KMS-11 (cell line): ENCODE measurements around the gene TAGLN3.

Experiments used
- H2AFZ ChIP-seq: fragments of 200-600 bp; sonication (generic); 2 replicates; pipeline ENCODE4 v1.6.1; 2016; ENCODE audit warnings: antibody characterized with exemption, mixed run types, low read depth
- H3K27ac ChIP-seq: fragments of 200-600 bp; sonication (generic); 2 replicates; pipeline ENCODE4 v1.6.1; 2016; ENCODE audit warnings: mild to moderate bottlenecking, mixed run types
- H3K27me3 ChIP-seq: fragments of 200-600 bp; sonication (generic); 2 replicates; pipeline ENCODE4 v1.6.1; 2017; ENCODE audit warnings: mild to moderate bottlenecking, low read depth, mixed run types, moderate library complexity; ENCODE audit not compliant: insufficient read depth
- H3K36me3 ChIP-seq: fragments of 200-600 bp; sonication (generic); 2 replicates; pipeline ENCODE4 v1.6.1; 2017; ENCODE audit warnings: mild to moderate bottlenecking, mixed run types; ENCODE audit not compliant: insufficient read depth
- H3K4me1 ChIP-seq: fragments of 200-600 bp; sonication (generic); 2 replicates; pipeline ENCODE4 v1.6.1; 2016; ENCODE audit warnings: mild to moderate bottlenecking, low read depth, mixed run types; ENCODE audit not compliant: poor library complexity, severe bottlenecking
- H3K4me2 ChIP-seq: fragments of 200-600 bp; sonication (generic); 2 replicates; pipeline ENCODE4 v1.7.0; 2016; ENCODE audit warnings: mild to moderate bottlenecking, mixed run types
- H3K4me3 ChIP-seq: fragments of 200-600 bp; sonication (generic); IDR thresholded peaks from 2 replicates; pipeline ENCODE4 v1.6.1; 2017; ENCODE audit warnings: low read depth, low read length, mixed read lengths; ENCODE audit not compliant: insufficient read depth
- H3K79me2 ChIP-seq: fragments of 200-600 bp; sonication (generic); 2 replicates; pipeline ENCODE4 v1.6.1; 2016; ENCODE audit warnings: low read depth, mixed run types; ENCODE audit not compliant: insufficient read depth
- H3K9ac ChIP-seq: fragments of 200-600 bp; sonication (generic); 2 replicates; pipeline ENCODE4 v1.6.1; 2016; ENCODE audit warnings: mild to moderate bottlenecking, mixed run types
- H4K20me1 ChIP-seq: fragments of 200-600 bp; sonication (generic); 2 replicates; pipeline ENCODE4 v1.6.1; 2016; ENCODE audit warnings: mild to moderate bottlenecking, mixed run types; ENCODE audit not compliant: insufficient read depth
- TF ChIP-seq, protein P1 (sequence below): fragments of 200-600 bp; sonication (generic); conservative IDR thresholded peaks from 2 replicates; pipeline ENCODE4 v1.6.1; 2017; ENCODE audit warnings: low read depth, mild to moderate bottlenecking, antibody characterized with exemption, low read length, moderate library complexity, mixed read lengths

The TAGLN3 gene

DNA sequence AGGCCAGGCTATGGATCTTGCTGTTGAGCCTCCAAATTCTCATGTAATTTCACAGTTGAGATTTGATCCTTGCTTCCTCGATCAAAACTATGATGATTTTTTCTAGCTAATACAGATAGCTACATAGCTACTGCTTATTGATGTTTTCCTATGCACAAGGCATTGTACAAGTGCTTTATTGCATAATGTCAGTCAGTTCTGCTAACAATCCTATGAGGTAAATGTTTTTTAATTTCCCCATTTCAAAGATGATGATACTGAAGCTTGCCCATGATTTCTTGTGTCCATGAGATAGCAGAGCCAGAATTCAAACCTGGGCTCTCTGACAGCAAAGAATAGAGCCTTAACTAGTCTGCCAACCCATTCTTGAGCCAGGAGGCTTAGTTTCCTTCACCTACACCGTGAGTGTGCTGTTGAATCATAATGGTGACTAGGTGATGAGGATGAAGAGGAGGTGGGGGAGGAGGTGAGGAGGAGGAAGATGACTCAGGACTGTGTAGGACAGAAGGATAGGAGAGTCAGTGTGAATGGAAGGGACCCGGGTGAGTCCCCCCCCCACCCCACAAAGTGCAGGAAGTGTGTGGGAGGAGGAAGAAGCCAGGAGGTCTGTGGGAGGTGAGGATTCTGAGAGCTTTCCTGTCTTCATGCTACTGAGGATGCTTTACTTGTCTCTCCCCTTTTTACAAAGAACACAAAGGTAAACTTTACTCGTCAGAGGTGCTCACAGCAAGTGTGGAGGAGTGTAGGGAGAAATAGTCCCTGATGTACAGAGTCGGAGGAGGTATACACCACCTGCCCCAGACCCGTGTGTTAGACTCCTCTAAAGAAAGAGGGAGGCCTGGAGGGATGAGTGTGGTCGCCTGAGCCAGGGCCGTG, 3.6 kb downstream of the TAGLN3 start:
- no peaks in the 10 kb centered on the region for H3K36me3 ChIP-seq
- H3K27ac ChIP-seq, result no peak overlapping the region
- no peaks in the 10 kb centered on the region for H3K4me1 ChIP-seq
- no peaks in the 10 kb centered on the region for H3K79me2 ChIP-seq
- H3K4me2 ChIP-seq, result no peak overlapping the region
- H3K9ac ChIP-seq, result no peak overlapping the region
- no peak overlapping the region for H3K4me3 ChIP-seq
- H2AFZ ChIP-seq, result no peak overlapping the region
- no peaks in the 10 kb centered on the region for H4K20me1 ChIP-seq
- TF ChIP-seq, protein P1, sequence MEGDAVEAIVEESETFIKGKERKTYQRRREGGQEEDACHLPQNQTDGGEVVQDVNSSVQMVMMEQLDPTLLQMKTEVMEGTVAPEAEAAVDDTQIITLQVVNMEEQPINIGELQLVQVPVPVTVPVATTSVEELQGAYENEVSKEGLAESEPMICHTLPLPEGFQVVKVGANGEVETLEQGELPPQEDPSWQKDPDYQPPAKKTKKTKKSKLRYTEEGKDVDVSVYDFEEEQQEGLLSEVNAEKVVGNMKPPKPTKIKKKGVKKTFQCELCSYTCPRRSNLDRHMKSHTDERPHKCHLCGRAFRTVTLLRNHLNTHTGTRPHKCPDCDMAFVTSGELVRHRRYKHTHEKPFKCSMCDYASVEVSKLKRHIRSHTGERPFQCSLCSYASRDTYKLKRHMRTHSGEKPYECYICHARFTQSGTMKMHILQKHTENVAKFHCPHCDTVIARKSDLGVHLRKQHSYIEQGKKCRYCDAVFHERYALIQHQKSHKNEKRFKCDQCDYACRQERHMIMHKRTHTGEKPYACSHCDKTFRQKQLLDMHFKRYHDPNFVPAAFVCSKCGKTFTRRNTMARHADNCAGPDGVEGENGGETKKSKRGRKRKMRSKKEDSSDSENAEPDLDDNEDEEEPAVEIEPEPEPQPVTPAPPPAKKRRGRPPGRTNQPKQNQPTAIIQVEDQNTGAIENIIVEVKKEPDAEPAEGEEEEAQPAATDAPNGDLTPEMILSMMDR, result no peak
- no peaks in the 10 kb centered on the region for H3K27me3 ChIP-seq

DNA sequence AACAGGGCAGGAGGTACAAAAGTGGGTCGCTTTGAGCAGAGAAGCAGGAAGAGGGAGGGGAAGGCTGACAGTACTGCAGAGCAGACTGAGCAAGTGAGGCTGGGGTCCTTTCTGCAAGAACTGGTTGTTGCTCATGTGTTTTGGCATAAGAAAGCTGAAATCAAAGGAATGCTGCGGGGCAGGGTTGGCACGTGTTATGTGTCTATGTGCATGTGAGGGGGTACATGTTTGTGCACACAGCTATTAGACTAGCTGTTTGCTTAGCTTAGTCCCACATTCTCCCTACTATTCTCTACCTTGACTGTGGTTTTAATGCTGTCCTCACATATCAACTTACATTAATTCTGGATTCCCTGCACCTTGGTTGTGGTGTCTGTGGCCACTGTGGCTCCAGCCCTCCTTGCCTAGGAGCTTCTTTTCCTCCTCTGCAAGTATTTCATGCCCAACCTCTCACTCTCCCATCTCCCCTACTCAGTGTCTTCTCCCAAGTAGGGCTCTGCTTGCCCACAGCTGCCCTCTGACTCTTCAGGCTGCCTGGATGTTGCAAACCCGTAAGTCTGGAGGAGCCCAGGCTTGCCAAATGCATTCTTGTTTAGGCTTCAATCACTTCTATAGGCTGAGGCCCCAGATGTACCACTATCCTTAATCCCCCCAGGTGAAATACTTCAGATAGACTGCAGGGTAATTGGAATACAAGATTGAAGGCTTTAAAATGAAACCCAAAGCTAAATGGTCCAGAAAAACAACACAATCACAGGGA, 4.8 kb downstream of the TAGLN3 start:
- no peaks in the 10 kb centered on the region for H3K4me1 ChIP-seq
- H2AFZ ChIP-seq, result no peak overlapping the region
- no peaks in the 10 kb centered on the region for H3K27me3 ChIP-seq
- no peak overlapping the region for H3K4me2 ChIP-seq
- H3K9ac ChIP-seq, result no peak overlapping the region
- no peak overlapping the region for H3K27ac ChIP-seq
- H3K36me3 ChIP-seq, result no peaks in the 10 kb centered on the region
- H3K4me3 ChIP-seq, result no peak overlapping the region
- H3K79me2 ChIP-seq, result no peaks in the 10 kb centered on the region
- TF ChIP-seq, protein P1, result no peak
- H4K20me1 ChIP-seq, result no peaks in the 10 kb centered on the region

DNA sequence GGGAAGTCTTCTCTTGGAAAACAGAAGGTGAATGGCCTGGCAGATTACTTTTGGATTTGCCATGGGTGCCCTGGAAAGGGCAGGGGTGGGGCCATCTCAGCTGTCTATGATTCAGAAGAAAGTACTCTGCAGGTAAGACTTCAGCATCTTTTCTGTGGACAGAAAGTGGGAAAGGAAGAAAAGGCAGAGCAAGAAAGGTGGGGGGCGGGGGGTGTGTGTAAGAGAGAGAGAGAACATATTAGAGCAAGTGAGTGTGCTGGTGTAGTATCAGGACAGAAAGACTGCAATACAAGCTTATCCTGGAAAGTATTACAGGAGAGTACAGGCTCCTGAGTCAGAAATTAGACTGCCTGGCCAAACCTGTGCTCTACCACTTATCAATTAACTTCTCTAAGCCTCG, 5.5 kb downstream of the TAGLN3 start:
- H4K20me1 ChIP-seq, result no peaks in the 10 kb centered on the region
- H2AFZ ChIP-seq, result no peak overlapping the region
- H3K4me1 ChIP-seq, result no peaks in the 10 kb centered on the region
- H3K4me2 ChIP-seq, result no peak overlapping the region
- no peaks in the 10 kb centered on the region for H3K79me2 ChIP-seq
- no peak overlapping the region for H3K27ac ChIP-seq
- H3K4me3 ChIP-seq, result no peak overlapping the region
- H3K27me3 ChIP-seq, result no peaks in the 10 kb centered on the region
- TF ChIP-seq, protein P1, result no peak
- no peak overlapping the region for H3K9ac ChIP-seq
- no peaks in the 10 kb centered on the region for H3K36me3 ChIP-seq

DNA sequence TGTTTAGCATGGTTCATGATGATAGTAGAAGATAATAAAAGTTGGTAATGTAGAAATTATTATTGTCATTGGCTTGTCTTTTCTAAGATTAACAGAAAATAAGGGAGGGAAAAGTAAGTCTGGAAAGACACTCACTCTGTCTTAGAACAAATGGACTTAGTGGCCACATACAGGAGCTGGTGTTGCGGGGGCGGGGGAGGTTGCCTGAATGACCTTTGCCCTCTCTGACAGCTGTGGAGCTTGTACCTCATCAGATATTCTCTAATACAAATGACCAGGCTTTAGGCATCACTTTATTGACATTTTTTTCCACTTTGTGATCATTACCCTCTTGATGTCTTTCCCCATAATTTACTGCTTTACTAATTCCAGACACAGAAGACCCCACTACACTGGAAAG, 5.9 kb downstream of the TAGLN3 start:
- TF ChIP-seq, protein P1, result no peak
- no peaks in the 10 kb centered on the region for H3K27me3 ChIP-seq
- no peaks in the 10 kb centered on the region for H4K20me1 ChIP-seq
- H3K4me1 ChIP-seq, result no peaks in the 10 kb centered on the region
- no peaks in the 10 kb centered on the region for H3K36me3 ChIP-seq
- H3K4me3 ChIP-seq, result no peak overlapping the region
- H3K79me2 ChIP-seq, result no peaks in the 10 kb centered on the region
- H3K4me2 ChIP-seq, result no peak overlapping the region
- H3K27ac ChIP-seq, result no peak overlapping the region
- H3K9ac ChIP-seq, result no peak overlapping the region
- no peak overlapping the region for H2AFZ ChIP-seq
